Fibroblast of lung (primary cell): ENCODE measurements around the gene TCFL5. TPM values are rescaled to one million over a fixed set of nuclear protein-coding genes. Genes with fewer than 3 reads are reported as not detected.

Source experiments
- DNase-seq, 2 donors: peaks; one replicate each; pipeline versions ENCODE4 v3.0.0 to v3.0.0-alpha.2; 2010; ENCODE audit warnings: low read depth in 2 of 2
- H2AFZ ChIP-seq: 2 replicates; pipeline ENCODE4 v1.5.1; 2012; ENCODE audit warnings: low read length, control low read depth, inconsistent platforms
- H3K27ac ChIP-seq: 2 replicates; pipeline ENCODE4 v1.5.1; 2011; ENCODE audit warnings: low read length, control low read depth; ENCODE audit not compliant: insufficient read depth
- H3K27me3 ChIP-seq: 2 replicates; pipeline ENCODE4 v1.5.1; 2011; ENCODE audit warnings: mild to moderate bottlenecking, low read length; ENCODE audit not compliant: control insufficient read depth, insufficient read depth
- H3K36me3 ChIP-seq: 2 replicates; pipeline ENCODE4 v1.5.1; 2011; ENCODE audit warnings: low read length; ENCODE audit not compliant: control insufficient read depth, insufficient read depth
- H3K4me1 ChIP-seq: 2 replicates; pipeline ENCODE4 v1.5.1; 2011; ENCODE audit warnings: low read length; ENCODE audit not compliant: control insufficient read depth, insufficient read depth; ENCODE audit errors: extremely low read depth
- H3K4me2 ChIP-seq: 2 replicates; pipeline ENCODE4 v1.5.1; 2011; ENCODE audit warnings: low read length, control low read depth; ENCODE audit not compliant: insufficient read depth; ENCODE audit errors: extremely low read depth
- H3K4me3 ChIP-seq, 4 experiments: fragments of 200-600 bp in 1 of 4; sonication (generic) in 1 of 4; replicated peaks in 1 of 4; 2 replicates each; pipeline ENCODE4 v1.5.1; 2011 to 2016; ENCODE audit warnings: low read length in 4 of 4, low read depth in 3 of 4, mild to moderate bottlenecking in 3 of 4, control low read depth in 2 of 4, inconsistent platforms in 1 of 4, mixed read lengths in 1 of 4; ENCODE audit not compliant: insufficient read depth in 1 of 4; ENCODE audit errors: control extremely low read depth in 1 of 4
- H3K79me2 ChIP-seq: 2 replicates; pipeline ENCODE4 v1.5.1; 2012; ENCODE audit warnings: mild to moderate bottlenecking, low read length, inconsistent platforms; ENCODE audit not compliant: control insufficient read depth, insufficient read depth
- H3K9ac ChIP-seq: 2 replicates; pipeline ENCODE4 v1.5.1; 2011; ENCODE audit warnings: mild to moderate bottlenecking, low read length, control low read depth; ENCODE audit not compliant: insufficient read depth
- H3K9me3 ChIP-seq: 2 replicates; pipeline ENCODE4 v1.5.1; 2012; ENCODE audit warnings: low read depth, low read length; ENCODE audit not compliant: control insufficient read depth, insufficient read depth
- H4K20me1 ChIP-seq: 2 replicates; pipeline ENCODE4 v1.5.1; 2011; ENCODE audit warnings: low read length; ENCODE audit not compliant: control insufficient read depth, insufficient read depth; ENCODE audit errors: extremely low read depth
- CTCF ChIP-seq, 2 donors: IDR thresholded peaks in 1 of 2; conservative IDR thresholded peaks in 1 of 2; 1 replicate in 1 of 2; 2 replicates in 1 of 2; pipeline ENCODE4 v1.5.1; 2011 to 2012; ENCODE audit warnings: low read length in 2 of 2, control low read depth in 1 of 2, inconsistent platforms in 1 of 2, low read depth in 1 of 2, mild to moderate bottlenecking in 1 of 2
- EZH2 ChIP-seq: IDR thresholded peaks from 2 replicates; pipeline ENCODE4 v1.5.1; 2012; ENCODE audit warnings: low read length, control low read depth, mild to moderate bottlenecking; ENCODE audit errors: missing control alignments
- polyA plus RNA-seq, 2 donors: library from polyadenylated mRNA; depleted of rRNA in 1 of 2; stranded (reverse) in 1 of 2; unstranded in 1 of 2; fragments of >200 nt; gene quantifications; 2 replicates each; pipeline ENCODE4 v1.2.1, GENCODE V29; 2011 to 2012; ENCODE audit warnings: missing spikeins in 1 of 2
- total RNA-seq: library from RNA; depleted of rRNA; stranded (reverse); fragments of >200 nt; gene quantifications from 2 replicates; pipeline ENCODE4 v1.2.1, GENCODE V29; 2014

Gene TCFL5
- total and polyA plus RNA-seq, 2 donors (not counting 1 experiment from before 2014, with no cell fraction given), result 9.8 to 13.7 TPM

DNA sequence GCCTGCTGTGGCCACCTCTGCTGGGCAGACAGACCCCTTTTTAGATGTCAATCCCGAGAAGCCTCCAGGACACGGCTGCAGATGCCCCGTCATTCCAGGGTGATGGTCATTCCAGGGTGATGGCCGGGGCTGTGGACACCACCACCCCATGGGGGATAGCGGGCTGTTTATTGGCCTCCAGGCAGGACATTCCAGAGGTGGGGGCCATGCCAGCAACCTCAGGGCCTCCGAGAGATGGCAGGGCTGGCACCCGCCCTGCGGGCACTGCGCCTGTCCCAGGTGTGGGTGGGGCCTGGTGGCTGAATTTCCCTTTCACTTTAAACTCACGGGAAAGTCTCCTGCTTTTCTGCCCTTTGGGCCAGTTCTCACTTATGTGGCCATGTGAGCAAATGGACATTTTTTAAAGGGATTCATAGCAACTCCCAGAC, 30.2 kb downstream of the TCFL5 start:
- no peak overlapping the region for H2AFZ ChIP-seq
- H3K36me3 ChIP-seq, result no peaks in the 10 kb centered on the region
- no peaks in the 10 kb centered on the region for H3K9me3 ChIP-seq
- no peak for TF ChIP-seq EZH2
- no peak for TF ChIP-seq CTCF (conservative IDR thresholded peaks at IDR 0.05 in 1 of 2, IDR thresholded peaks at IDR 0.05 in 1 of 2; ENCODE audit: low read depth in 1 of 2, low read length in 2 of 2)
- H3K4me2 ChIP-seq, result no peak overlapping the region
- H3K9ac ChIP-seq, result no peak overlapping the region
- H4K20me1 ChIP-seq, result no peaks in the 10 kb centered on the region
- no peaks in the 10 kb centered on the region for H3K79me2 ChIP-seq
- H3K27me3 ChIP-seq, result no peaks in the 10 kb centered on the region
- no peak overlapping the region for H3K27ac ChIP-seq
- no peak for DNase-seq
- H3K4me1 ChIP-seq, result no peaks in the 10 kb centered on the region
- H3K4me3 ChIP-seq, result no peak overlapping the region

DNA sequence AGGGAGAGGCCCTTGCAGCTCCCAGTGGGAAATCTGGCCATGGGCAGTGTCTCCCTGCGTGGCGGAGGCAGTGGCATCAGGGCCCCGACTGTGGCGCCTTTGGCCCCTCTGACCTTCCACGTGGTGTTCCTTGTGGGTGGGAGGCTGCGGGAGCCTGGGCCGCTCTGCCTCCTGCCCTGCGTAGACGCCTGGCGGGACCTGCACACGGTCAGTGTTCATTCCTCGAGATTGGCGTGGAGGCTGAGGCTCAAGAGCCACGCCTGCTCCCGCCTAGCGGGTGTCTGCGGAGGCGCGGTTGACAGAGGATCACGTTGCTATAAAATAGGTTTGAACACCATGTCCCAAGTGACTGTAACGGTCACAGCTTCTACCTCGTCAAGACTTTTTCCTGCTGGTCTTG, 30.8 kb downstream of the TCFL5 start:
- no peaks in the 10 kb centered on the region for H3K79me2 ChIP-seq
- no peaks in the 10 kb centered on the region for H3K9me3 ChIP-seq
- no peaks in the 10 kb centered on the region for H4K20me1 ChIP-seq
- H3K27ac ChIP-seq, result no peak overlapping the region
- no peak overlapping the region for H2AFZ ChIP-seq
- no peaks in the 10 kb centered on the region for H3K27me3 ChIP-seq
- TF ChIP-seq EZH2, result no peak
- TF ChIP-seq CTCF (conservative IDR thresholded peaks at IDR 0.05 in 1 of 2, IDR thresholded peaks at IDR 0.05 in 1 of 2; ENCODE audit: low read depth in 1 of 2, low read length in 2 of 2), result no peak
- no peaks in the 10 kb centered on the region for H3K4me1 ChIP-seq
- no peak overlapping the region for H3K4me2 ChIP-seq
- H3K36me3 ChIP-seq, result no peaks in the 10 kb centered on the region
- no peak overlapping the region for H3K9ac ChIP-seq
- no peak for DNase-seq
- H3K4me3 ChIP-seq, result no peak overlapping the region

- Histone ChIP-seq H3K27me3 (no peaks in the 10 kb centered on the region), H2AFZ (no peak overlapping the region), H3K4me2 (no peak overlapping the region), H3K9ac (no peak overlapping the region), H3K27ac (no peak overlapping the region), H3K4me3 (no peak overlapping the region), H3K4me1 (no peaks in the 10 kb centered on the region), H3K9me3 (no peaks in the 10 kb centered on the region), H3K36me3 (no peaks in the 10 kb centered on the region), H3K79me2 (no peaks in the 10 kb centered on the region), H4K20me1 (no peaks in the 10 kb centered on the region)
- DNase-seq, result no peak
- TF ChIP-seq EZH2 (no peak), CTCF (conservative IDR thresholded peaks at IDR 0.05 in 1 of 2, IDR thresholded peaks at IDR 0.05 in 1 of 2; ENCODE audit: low read depth in 1 of 2, low read length in 2 of 2) (no peak)
Observed at GRCh38 chr20:62830251-62830650, 31.4 kb downstream of the TCFL5 start.
